OCI-LY7 (cell line): Measurements from ENCODE around the gene DCC. TPM values are rescaled to one million over a fixed set of nuclear protein-coding genes. Genes with fewer than 3 reads are reported as not detected.

ENCODE experiments used
- BruUV-seq: library from RNA; stranded (reverse); fragments of 400-500 nt; replicated peaks from 2 replicates; lab custom pipeline; 2021; lab: Mats Ljungman, UMichigan
- CTCF ChIA-PET: fragments of 300-600 bp; sonication (Branson Sonifier 250); formaldehyde crosslinking; loops from one replicate; lab custom pipeline; 2022; ENCODE audit warnings: antibody characterized with exemption; ENCODE audit not compliant: unreplicated experiment; lab: Charles Lee
- POLR2A ChIA-PET: fragments of 300-600 bp; sonication (Branson Sonifier 250); formaldehyde crosslinking; loops from one replicate; lab custom pipeline; 2022; ENCODE audit warnings: antibody characterized with exemption; lab: Charles Lee
- DNase-seq: peaks from one replicate; pipeline ENCODE4 v3.0.0-alpha.2; 2015; ENCODE audit warnings: low spot score
- H2AFZ ChIP-seq: fragments of 200-600 bp; sonication (generic), shearing (Covaris generic); 2 replicates; pipeline ENCODE4 v1.6.1; 2014; ENCODE audit warnings: mild to moderate bottlenecking, antibody characterized with exemption, low read length, moderate library complexity
- H3K27ac ChIP-seq: fragments of 200-600 bp; sonication (generic); 2 replicates; pipeline ENCODE4 v1.5.1; 2014; ENCODE audit warnings: mixed run types, low read depth, mild to moderate bottlenecking, moderate library complexity, low read length, inconsistent platforms; ENCODE audit not compliant: poor library complexity, severe bottlenecking
- H3K36me3 ChIP-seq: fragments of 200-600 bp; sonication (generic); 2 replicates; pipeline ENCODE4 v1.6.1; 2014; ENCODE audit warnings: mild to moderate bottlenecking, antibody characterized with exemption, low read length, moderate library complexity, mixed read lengths; ENCODE audit not compliant: insufficient read depth
- H3K4me1 ChIP-seq: fragments of 200-600 bp; sonication (generic); 2 replicates; pipeline ENCODE4 v1.5.1; 2014; ENCODE audit warnings: mild to moderate bottlenecking, low read length; ENCODE audit not compliant: insufficient read depth, poor library complexity, severe bottlenecking
- H3K4me2 ChIP-seq: fragments of 200-600 bp; sonication (generic); 2 replicates; pipeline ENCODE4 v1.6.1; 2014; ENCODE audit warnings: mild to moderate bottlenecking, low read length
- H3K4me3 ChIP-seq: fragments of 200-600 bp; sonication (generic); 2 replicates; pipeline ENCODE4 v1.5.1; 2014; ENCODE audit warnings: mild to moderate bottlenecking, low read depth, low read length; ENCODE audit not compliant: poor library complexity, severe bottlenecking
- H3K79me2 ChIP-seq: fragments of 200-600 bp; sonication (generic); 2 replicates; pipeline ENCODE4 v1.6.1; 2016; ENCODE audit warnings: low read depth, mild to moderate bottlenecking, low read length, moderate library complexity, mixed read lengths; ENCODE audit not compliant: insufficient read depth
- H3K9me2 ChIP-seq: fragments of 200-600 bp; sonication (generic); 2 replicates; pipeline ENCODE4 v1.6.1; 2016; ENCODE audit warnings: mild to moderate bottlenecking, low read length, mixed read lengths; ENCODE audit not compliant: insufficient read depth
- H3K9me3 ChIP-seq: fragments of 200-600 bp; sonication (generic); 2 replicates; pipeline ENCODE4 v1.6.1; 2014; ENCODE audit warnings: mild to moderate bottlenecking, mixed run types, low read length, mixed read lengths
- H4K20me1 ChIP-seq: fragments of 200-600 bp; sonication (generic); 2 replicates; pipeline ENCODE4 v1.6.1; 2014; ENCODE audit warnings: mild to moderate bottlenecking, antibody characterized with exemption, low read length, moderate library complexity, mixed read lengths; ENCODE audit not compliant: insufficient read depth
- EZH2phosphoT487 ChIP-seq: fragments of 200-600 bp; sonication (generic); IDR thresholded peaks from 2 replicates; pipeline ENCODE4 v1.6.1; 2018; ENCODE audit warnings: low read depth, borderline replicate concordance, mild to moderate bottlenecking, mixed run types, antibody characterized with exemption, low read length, moderate library complexity, mixed read lengths
- intact Hi-C: fragments of 100-400 bp; cut with micrococcal nuclease; formaldehyde crosslinking; loops from one replicate; pipeline ENCODE4 v1.10.0; 2022; ENCODE audit not compliant: unreplicated experiment
- total RNA-seq, 2 experiments: library from RNA; depleted of rRNA in 1 of 2; stranded (reverse); fragments of >200 nt in 1 of 2; shearing (Covaris generic) in 1 of 2; gene quantifications; 2 replicates each; pipeline ENCODE4 v1.2.3, GENCODE V29; 2014 to 2022
- TF ChIP-seq, protein P1 (sequence below): fragments of 200-600 bp; sonication (generic); conservative IDR thresholded peaks from 2 replicates; pipeline ENCODE4 v1.5.1; 2014; ENCODE audit warnings: mild to moderate bottlenecking, antibody characterized with exemption, low read length, moderate library complexity, mixed read lengths

DCC gene
- total RNA-seq, 2 experiments from 2014 or later, result not detected

DNA sequence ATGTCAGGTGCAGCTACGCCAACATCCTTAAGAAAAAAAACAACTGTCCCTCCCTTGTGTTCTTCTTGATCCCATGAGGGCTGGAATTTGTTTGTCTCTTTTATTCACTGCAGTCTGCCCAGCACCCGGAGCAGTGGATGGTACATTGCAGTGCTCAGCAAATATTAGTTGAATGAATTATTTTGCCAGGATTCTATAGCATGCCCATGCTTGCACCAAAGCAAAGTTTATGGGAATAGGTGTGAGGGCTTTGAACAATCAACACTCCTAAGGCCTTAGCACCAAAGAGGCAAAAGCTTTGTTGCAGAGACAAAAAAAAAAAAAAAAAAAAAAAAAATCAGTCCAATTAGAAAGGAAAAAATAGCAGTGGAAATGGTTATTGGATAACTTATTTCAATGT is 28.7 kb upstream of the DCC start:
- ChIA-PET CTCF (no interaction called here), POLR2A (no interaction called here)
- H3K9me3 ChIP-seq, result no peaks in the 10 kb centered on the region
- H2AFZ ChIP-seq, result no peak overlapping the region
- H3K4me1 ChIP-seq, result no peaks in the 10 kb centered on the region
- no TSS peak for BruUV-seq
- intact Hi-C loops, result no loop called here
- H3K36me3 ChIP-seq, result no peaks in the 10 kb centered on the region
- TF ChIP-seq, protein P1, sequence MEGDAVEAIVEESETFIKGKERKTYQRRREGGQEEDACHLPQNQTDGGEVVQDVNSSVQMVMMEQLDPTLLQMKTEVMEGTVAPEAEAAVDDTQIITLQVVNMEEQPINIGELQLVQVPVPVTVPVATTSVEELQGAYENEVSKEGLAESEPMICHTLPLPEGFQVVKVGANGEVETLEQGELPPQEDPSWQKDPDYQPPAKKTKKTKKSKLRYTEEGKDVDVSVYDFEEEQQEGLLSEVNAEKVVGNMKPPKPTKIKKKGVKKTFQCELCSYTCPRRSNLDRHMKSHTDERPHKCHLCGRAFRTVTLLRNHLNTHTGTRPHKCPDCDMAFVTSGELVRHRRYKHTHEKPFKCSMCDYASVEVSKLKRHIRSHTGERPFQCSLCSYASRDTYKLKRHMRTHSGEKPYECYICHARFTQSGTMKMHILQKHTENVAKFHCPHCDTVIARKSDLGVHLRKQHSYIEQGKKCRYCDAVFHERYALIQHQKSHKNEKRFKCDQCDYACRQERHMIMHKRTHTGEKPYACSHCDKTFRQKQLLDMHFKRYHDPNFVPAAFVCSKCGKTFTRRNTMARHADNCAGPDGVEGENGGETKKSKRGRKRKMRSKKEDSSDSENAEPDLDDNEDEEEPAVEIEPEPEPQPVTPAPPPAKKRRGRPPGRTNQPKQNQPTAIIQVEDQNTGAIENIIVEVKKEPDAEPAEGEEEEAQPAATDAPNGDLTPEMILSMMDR, result no peak
- TF ChIP-seq EZH2phosphoT487, result no peak
- H3K9me2 ChIP-seq, result no peaks in the 10 kb centered on the region
- H3K27ac ChIP-seq, result no peak overlapping the region
- no peak overlapping the region for H3K4me3 ChIP-seq
- no peak for DNase-seq
- no peaks in the 10 kb centered on the region for H3K79me2 ChIP-seq
- no peak overlapping the region for H3K4me2 ChIP-seq
- no peaks in the 10 kb centered on the region for H4K20me1 ChIP-seq

DNA sequence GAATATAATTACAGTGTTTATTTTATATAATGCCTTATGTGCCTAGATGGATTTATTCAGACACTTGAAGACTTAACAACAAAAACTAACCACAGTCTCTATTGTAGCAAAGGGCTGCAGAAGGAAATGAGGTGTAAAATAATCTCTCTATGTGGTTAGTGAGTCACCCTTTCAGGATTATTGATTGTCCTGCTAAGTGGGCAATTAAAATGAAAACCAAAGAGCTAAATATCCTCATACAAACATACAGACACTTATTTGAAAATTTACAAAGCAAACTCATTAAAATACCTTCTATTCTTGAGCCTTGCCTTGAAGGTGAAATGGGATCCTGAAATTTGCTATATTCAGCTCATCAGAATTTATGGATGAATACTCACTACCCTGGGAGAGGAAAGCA is 27.7 kb upstream of the DCC start:
- Histone ChIP-seq H3K4me3 (no peak overlapping the region), H3K4me1 (no peaks in the 10 kb centered on the region), H3K9me2 (no peaks in the 10 kb centered on the region), H3K79me2 (no peaks in the 10 kb centered on the region), H3K27ac (no peak overlapping the region), H3K9me3 (no peaks in the 10 kb centered on the region), H3K36me3 (no peaks in the 10 kb centered on the region), H2AFZ (no peak overlapping the region), H3K4me2 (no peak overlapping the region), H4K20me1 (no peaks in the 10 kb centered on the region)
- intact Hi-C loops, result no loop called here
- TF ChIP-seq EZH2phosphoT487, result no peak
- TF ChIP-seq, protein P1, result no peak
- CTCF ChIA-PET, result no interaction called here
- POLR2A ChIA-PET, result no interaction called here
- no TSS peak for BruUV-seq
- DNase-seq, result no peak

DNA sequence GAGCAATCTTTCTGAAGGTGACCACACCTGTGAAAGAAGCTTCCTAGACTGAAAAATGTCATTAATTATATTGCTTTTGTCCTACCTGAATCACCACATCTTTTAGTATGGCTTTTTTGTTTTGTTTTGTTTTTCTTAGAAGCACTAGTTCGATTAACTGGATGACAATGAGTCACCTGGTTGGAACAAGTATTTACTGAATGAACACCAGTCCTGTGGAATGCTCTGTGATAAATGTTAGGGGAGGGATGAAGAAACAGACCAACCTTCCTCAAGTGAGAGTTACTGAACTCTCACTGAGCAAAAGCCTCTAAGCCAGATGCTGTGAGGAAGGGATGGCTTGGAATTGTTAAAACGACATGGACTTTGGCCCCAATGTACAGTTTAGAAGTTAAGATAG is 26.8 kb upstream of the DCC start:
- no peaks in the 10 kb centered on the region for H3K9me2 ChIP-seq
- H3K4me3 ChIP-seq, result no peak overlapping the region
- ChIA-PET POLR2A (no interaction called here), CTCF (no interaction called here)
- H4K20me1 ChIP-seq, result no peaks in the 10 kb centered on the region
- no peak for DNase-seq
- H2AFZ ChIP-seq, result no peak overlapping the region
- no peaks in the 10 kb centered on the region for H3K36me3 ChIP-seq
- intact Hi-C loops, result no loop called here
- H3K4me2 ChIP-seq, result no peak overlapping the region
- no TSS peak for BruUV-seq
- H3K79me2 ChIP-seq, result no peaks in the 10 kb centered on the region
- no peak for TF ChIP-seq EZH2phosphoT487
- no peak overlapping the region for H3K27ac ChIP-seq
- no peaks in the 10 kb centered on the region for H3K4me1 ChIP-seq
- H3K9me3 ChIP-seq, result no peaks in the 10 kb centered on the region
